ENCODE measurements around the gene TMEM45A.

DNA sequence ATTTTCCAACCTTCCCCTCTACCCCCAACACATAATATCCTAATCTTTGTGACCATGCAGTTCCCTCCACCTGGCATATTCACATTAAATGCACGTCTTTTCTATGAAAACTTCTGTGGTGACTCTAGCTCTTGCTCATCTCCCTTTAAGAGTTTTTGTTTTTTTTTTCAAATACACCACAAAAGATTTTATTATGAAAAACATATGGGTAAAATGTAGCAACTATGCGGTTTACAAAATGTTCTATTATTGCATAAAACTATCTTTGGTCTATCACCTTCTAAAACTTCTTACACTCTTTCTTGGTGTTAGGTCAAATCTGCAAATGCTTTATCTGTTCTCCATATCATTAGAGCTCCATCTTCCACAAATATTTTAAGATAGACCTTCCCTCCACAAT lies 78.4 kb downstream of the TMEM45A start:
- no peak for TF ChIP-seq EZH2phosphoT487 (IDR thresholded peaks at IDR 0.05; ENCODE audit: insufficient read depth, low read depth)
- TF ChIP-seq EZH2 (IDR thresholded peaks at IDR 0.05; ENCODE audit: insufficient read depth, poor library complexity, severe bottlenecking): no peak
